Loucy (cell line): ENCODE measurements around the gene PCLO.

Experiments used
- H2AFZ ChIP-seq: fragments of 200-600 bp; sonication (generic); 2 replicates; pipeline ENCODE4 v1.6.0; 2016; ENCODE audit warnings: antibody characterized with exemption, mild to moderate bottlenecking, low read length, moderate library complexity
- H3F3A ChIP-seq: fragments of 200-600 bp; 2 replicates; pipeline ENCODE4 v1.6.0; 2016; ENCODE audit warnings: antibody characterized with exemption, low read depth, mild to moderate bottlenecking
- H3K27me3 ChIP-seq: fragments of 200-600 bp; sonication (generic); 2 replicates; pipeline ENCODE4 v1.6.1; 2014; ENCODE audit warnings: low read length, mild to moderate bottlenecking; ENCODE audit not compliant: insufficient read depth, poor library complexity, severe bottlenecking
- H3K36me3 ChIP-seq: fragments of 200-600 bp; sonication (generic); 2 replicates; pipeline ENCODE4 v1.6.1; 2016; ENCODE audit warnings: low read length; ENCODE audit not compliant: insufficient read depth
- H3K4me1 ChIP-seq: fragments of 200-600 bp; sonication (generic); 2 replicates; pipeline ENCODE4 v1.5.1; 2014; ENCODE audit warnings: low read length, mild to moderate bottlenecking; ENCODE audit not compliant: insufficient read depth, poor library complexity, severe bottlenecking
- H3K4me2 ChIP-seq: fragments of 200-600 bp; sonication (generic); 2 replicates; pipeline ENCODE4 v1.6.0; 2014; ENCODE audit warnings: antibody characterized with exemption, low read length, low read depth, mild to moderate bottlenecking; ENCODE audit not compliant: poor library complexity, severe bottlenecking
- H3K4me3 ChIP-seq: fragments of 200-600 bp; sonication (generic); 2 replicates; pipeline ENCODE4 v1.5.1; 2014; ENCODE audit warnings: low read length, mild to moderate bottlenecking, mixed read lengths; ENCODE audit not compliant: poor library complexity, severe bottlenecking
- H3K79me2 ChIP-seq: fragments of 200-600 bp; sonication (generic); 2 replicates; pipeline ENCODE4 v1.6.1; 2014; ENCODE audit warnings: low read length; ENCODE audit not compliant: insufficient read depth
- H3K9ac ChIP-seq: fragments of 200-600 bp; sonication (generic); 2 replicates; pipeline ENCODE4 v1.6.0; 2014; ENCODE audit warnings: mild to moderate bottlenecking, low read depth, low read length, moderate library complexity; ENCODE audit not compliant: poor library complexity, severe bottlenecking
- H3K9me2 ChIP-seq: fragments of 200-600 bp; sonication (generic); replicated peaks from 2 replicates; pipeline ENCODE4 v1.6.1; 2016; ENCODE audit warnings: low read depth, low read length, mixed read lengths
- H3K9me3 ChIP-seq: fragments of 200-600 bp; sonication (generic); 2 replicates; pipeline ENCODE4 v1.6.1; 2014; ENCODE audit warnings: mild to moderate bottlenecking, antibody characterized with exemption, low read length, low read depth; ENCODE audit not compliant: insufficient read depth
- H4K20me1 ChIP-seq: fragments of 200-600 bp; sonication (generic); 2 replicates; pipeline ENCODE4 v1.6.0; 2014; ENCODE audit warnings: antibody characterized with exemption, low read length, mild to moderate bottlenecking; ENCODE audit not compliant: insufficient read depth, poor library complexity, severe bottlenecking
- EZH2phosphoT487 ChIP-seq: fragments of 200-600 bp; IDR thresholded peaks from 2 replicates; pipeline ENCODE4 v1.6.1; 2018; ENCODE audit warnings: antibody characterized with exemption, mild to moderate bottlenecking, moderate library complexity, borderline replicate concordance
- TF ChIP-seq, protein P1 (sequence below): fragments of 200-600 bp; sonication (generic); conservative IDR thresholded peaks from 2 replicates; pipeline ENCODE4 v1.5.1; 2014; ENCODE audit warnings: mild to moderate bottlenecking, antibody characterized with exemption, low read length

PCLO gene

GRCh38 chr7:83119494-83119893 lies 43.2 kb downstream of the PCLO start:
- Histone ChIP-seq H3K27me3 (no peaks in the 10 kb centered on the region), H3K36me3 (no peaks in the 10 kb centered on the region), H3K4me3 (no peak overlapping the region), H3K9me3 (no peaks in the 10 kb centered on the region), H3K9me2 (no peaks in the 10 kb centered on the region), H2AFZ (no peak overlapping the region), H3K4me2 (no peak overlapping the region), H3K79me2 (no peaks in the 10 kb centered on the region), H3K4me1 (no peaks in the 10 kb centered on the region), H4K20me1 (no peaks in the 10 kb centered on the region), H3F3A (no peaks in the 10 kb centered on the region), H3K9ac (no peak overlapping the region)
- TF ChIP-seq, protein P1, sequence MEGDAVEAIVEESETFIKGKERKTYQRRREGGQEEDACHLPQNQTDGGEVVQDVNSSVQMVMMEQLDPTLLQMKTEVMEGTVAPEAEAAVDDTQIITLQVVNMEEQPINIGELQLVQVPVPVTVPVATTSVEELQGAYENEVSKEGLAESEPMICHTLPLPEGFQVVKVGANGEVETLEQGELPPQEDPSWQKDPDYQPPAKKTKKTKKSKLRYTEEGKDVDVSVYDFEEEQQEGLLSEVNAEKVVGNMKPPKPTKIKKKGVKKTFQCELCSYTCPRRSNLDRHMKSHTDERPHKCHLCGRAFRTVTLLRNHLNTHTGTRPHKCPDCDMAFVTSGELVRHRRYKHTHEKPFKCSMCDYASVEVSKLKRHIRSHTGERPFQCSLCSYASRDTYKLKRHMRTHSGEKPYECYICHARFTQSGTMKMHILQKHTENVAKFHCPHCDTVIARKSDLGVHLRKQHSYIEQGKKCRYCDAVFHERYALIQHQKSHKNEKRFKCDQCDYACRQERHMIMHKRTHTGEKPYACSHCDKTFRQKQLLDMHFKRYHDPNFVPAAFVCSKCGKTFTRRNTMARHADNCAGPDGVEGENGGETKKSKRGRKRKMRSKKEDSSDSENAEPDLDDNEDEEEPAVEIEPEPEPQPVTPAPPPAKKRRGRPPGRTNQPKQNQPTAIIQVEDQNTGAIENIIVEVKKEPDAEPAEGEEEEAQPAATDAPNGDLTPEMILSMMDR: no peak
- no peak for TF ChIP-seq EZH2phosphoT487

- no peak overlapping the region for H3K9ac ChIP-seq
- no peaks in the 10 kb centered on the region for H3F3A ChIP-seq
- no peaks in the 10 kb centered on the region for H3K79me2 ChIP-seq
- no peak for TF ChIP-seq EZH2phosphoT487
- TF ChIP-seq, protein P1: no peak
- H3K27me3 ChIP-seq: no peaks in the 10 kb centered on the region
- no peaks in the 10 kb centered on the region for H3K36me3 ChIP-seq
- H3K9me3 ChIP-seq: no peaks in the 10 kb centered on the region
- H3K4me1 ChIP-seq: no peaks in the 10 kb centered on the region
- no peaks in the 10 kb centered on the region for H4K20me1 ChIP-seq
- H3K4me2 ChIP-seq: no peak overlapping the region
- H3K4me3 ChIP-seq: no peak overlapping the region
- no peaks in the 10 kb centered on the region for H3K9me2 ChIP-seq
- no peak overlapping the region for H2AFZ ChIP-seq
These were observed 43.7 kb downstream of the PCLO start for GRCh38 chr7:83119026-83119382.

DNA sequence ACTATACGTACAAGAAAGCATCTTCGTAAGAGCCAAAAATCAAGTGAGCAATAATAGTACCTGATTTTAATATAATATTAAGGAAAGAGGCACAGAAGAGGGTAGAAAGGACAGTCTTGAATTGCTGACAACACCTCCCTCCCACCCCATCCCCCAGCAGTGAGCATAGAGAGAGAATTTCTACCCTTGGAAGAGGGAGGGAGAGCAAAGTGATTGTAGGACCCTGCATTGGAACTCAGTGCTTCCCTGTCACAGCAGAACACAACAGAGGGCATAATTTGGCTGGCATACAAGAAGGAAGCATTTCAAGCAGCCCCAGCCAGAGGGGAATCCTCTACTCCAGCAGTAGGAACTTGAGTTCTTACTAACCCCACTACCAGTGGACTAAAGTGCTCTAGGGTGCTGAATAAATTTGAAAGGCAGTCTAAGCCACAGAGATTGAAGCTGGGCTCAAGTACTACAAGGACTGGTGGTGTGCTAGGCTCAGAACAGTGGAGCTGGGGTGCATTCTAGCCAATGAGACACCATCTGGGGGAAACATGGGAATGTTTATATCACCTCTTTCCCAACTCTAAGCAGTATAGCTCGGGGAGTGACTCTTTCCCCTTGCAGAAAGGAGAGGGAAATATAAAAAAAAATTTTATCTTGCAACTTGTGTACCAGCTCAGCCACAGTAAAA lies 44.2 kb downstream of the PCLO start:
- no peak overlapping the region for H3K4me2 ChIP-seq
- H3K9me2 ChIP-seq: no peaks in the 10 kb centered on the region
- H3K9me3 ChIP-seq: no peaks in the 10 kb centered on the region
- no peaks in the 10 kb centered on the region for H3K79me2 ChIP-seq
- TF ChIP-seq, protein P1: no peak
- TF ChIP-seq EZH2phosphoT487: no peak
- no peaks in the 10 kb centered on the region for H3K36me3 ChIP-seq
- H3F3A ChIP-seq: no peaks in the 10 kb centered on the region
- no peak overlapping the region for H3K4me3 ChIP-seq
- no peak overlapping the region for H2AFZ ChIP-seq
- no peaks in the 10 kb centered on the region for H3K4me1 ChIP-seq
- H3K9ac ChIP-seq: no peak overlapping the region
- no peaks in the 10 kb centered on the region for H4K20me1 ChIP-seq
- H3K27me3 ChIP-seq: no peaks in the 10 kb centered on the region
